Neuronal stem cell (in vitro differentiated cells): Measurements from ENCODE around the gene TMEM19.

Experiments
- DNase-seq: peaks from one replicate; pipeline ENCODE4 v3.0.0-alpha.2; 2013; ENCODE audit warnings: low spot score
- H2AFZ ChIP-seq: one replicate; pipeline ENCODE4 v1.6.1; 2013; ENCODE audit warnings: mild to moderate bottlenecking, low read length, inconsistent platforms
- H2AK5ac ChIP-seq: 2 replicates; pipeline ENCODE4 v1.6.1; 2013; ENCODE audit warnings: low read depth, mild to moderate bottlenecking, inconsistent platforms, low read length, moderate library complexity, mixed read lengths
- H2BK120ac ChIP-seq: 2 replicates; pipeline ENCODE4 v1.6.1; 2013; ENCODE audit warnings: low read depth, mild to moderate bottlenecking, inconsistent platforms, low read length, moderate library complexity, mixed read lengths
- H2BK12ac ChIP-seq: one replicate; pipeline ENCODE4 v1.6.1; 2013; ENCODE audit warnings: low read length, inconsistent platforms
- H2BK15ac ChIP-seq: 2 replicates; pipeline ENCODE4 v1.6.1; 2013; ENCODE audit warnings: mild to moderate bottlenecking, low read length, inconsistent platforms, mixed read lengths
- H2BK5ac ChIP-seq: one replicate; pipeline ENCODE4 v1.6.1; 2013; ENCODE audit warnings: inconsistent platforms, mild to moderate bottlenecking, low read length, moderate library complexity
- H3K14ac ChIP-seq: one replicate; pipeline ENCODE4 v1.6.1; 2013; ENCODE audit warnings: low read length, inconsistent platforms
- H3K18ac ChIP-seq: 2 replicates; pipeline ENCODE4 v1.6.1; 2013; ENCODE audit warnings: low read length, inconsistent platforms
- H3K23ac ChIP-seq: 2 replicates; pipeline ENCODE4 v1.6.1; 2013; ENCODE audit warnings: low read depth, mild to moderate bottlenecking, mixed read lengths, low read length, inconsistent platforms; ENCODE audit not compliant: poor library complexity
- H3K27ac ChIP-seq: replicated peaks from 3 replicates; pipeline ENCODE4 v1.5.1; 2013; ENCODE audit warnings: low read length, inconsistent platforms
- H3K27me3 ChIP-seq, 3 experiments: 2 replicates each; pipeline ENCODE4 v1.6.1; 2013; ENCODE audit warnings: low read length in 3 of 3, mild to moderate bottlenecking in 2 of 3, inconsistent platforms in 1 of 3, low read depth in 1 of 3, mixed read lengths in 1 of 3, moderate library complexity in 1 of 3; ENCODE audit not compliant: control insufficient read depth in 3 of 3, insufficient read depth in 3 of 3
- H3K36me3 ChIP-seq, 2 donors: replicated peaks in 1 of 2; 2 replicates each; pipeline ENCODE4 v1.6.1; 2013; ENCODE audit warnings: low read length in 2 of 2; ENCODE audit not compliant: control insufficient read depth in 2 of 2, insufficient read depth in 2 of 2
- H3K4ac ChIP-seq: 2 replicates; pipeline ENCODE4 v1.6.1; 2013; ENCODE audit warnings: inconsistent platforms, mild to moderate bottlenecking, low read length, moderate library complexity
- H3K4me1 ChIP-seq, 2 donors: 1 replicate in 1 of 2; 2 replicates in 1 of 2; pipeline ENCODE4 v1.6.1; 2013; ENCODE audit warnings: low read length in 2 of 2, low read depth in 1 of 2; ENCODE audit not compliant: control insufficient read depth in 2 of 2, insufficient read depth in 1 of 2
- H3K4me2 ChIP-seq: one replicate; pipeline ENCODE4 v1.6.1; 2013; ENCODE audit warnings: mild to moderate bottlenecking, low read length, inconsistent platforms; ENCODE audit not compliant: insufficient read depth, poor library complexity, severe bottlenecking
- H3K4me3 ChIP-seq, 2 donors: 2 replicates each; pipeline ENCODE4 v1.5.1; 2013; ENCODE audit warnings: low read length in 2 of 2, mild to moderate bottlenecking in 2 of 2, inconsistent platforms in 1 of 2, moderate library complexity in 1 of 2
- H3K79me1 ChIP-seq: one replicate; pipeline ENCODE4 v1.6.1; 2013; ENCODE audit warnings: low read depth, mild to moderate bottlenecking, inconsistent platforms, low read length, moderate library complexity
- H3K9ac ChIP-seq: one replicate; pipeline ENCODE4 v1.6.1; 2013; ENCODE audit warnings: mild to moderate bottlenecking, low read depth, low read length, inconsistent platforms; ENCODE audit not compliant: poor library complexity
- H3K9me3 ChIP-seq, 2 donors: replicated peaks in 1 of 2; 2 replicates each; pipeline versions ENCODE3 to v1.6.1; 2013; ENCODE audit warnings: low read length in 2 of 2, mild to moderate bottlenecking in 2 of 2, inconsistent platforms in 1 of 2, low read depth in 1 of 2, mixed read lengths in 1 of 2, moderate library complexity in 1 of 2; ENCODE audit not compliant: control insufficient read depth in 2 of 2, insufficient read depth in 1 of 2
- H4K8ac ChIP-seq: one replicate; pipeline ENCODE4 v1.6.1; 2013; ENCODE audit warnings: low read depth, mild to moderate bottlenecking, inconsistent platforms, low read length, moderate library complexity
- H4K91ac ChIP-seq: one replicate; pipeline ENCODE4 v1.6.1; 2013; ENCODE audit warnings: low read length, low read depth, mild to moderate bottlenecking, inconsistent platforms; ENCODE audit not compliant: poor library complexity
- WGBS, 2 donors: extraction: QIAGEN DNeasy Blood & Tissue Kit; methylation state at CpG; one replicate each; pipeline ENCODE4 v1.1.7; 2013; ENCODE audit warnings: missing lambda C conversion rate in 2 of 2, mixed read lengths in 1 of 2; ENCODE audit not compliant: insufficient read length in 2 of 2, insufficient replicate concordance in 1 of 2; ENCODE audit errors: extremely low coverage in 2 of 2; 5-methylcytosine and 5-hydroxymethylcytosine counted together

The TMEM19 gene

GRCh38 chr12:71663561-71664410 is 22.1 kb upstream of the TMEM19 start, which contains the start of the genes THAP2 and ZFC3H1:
Gene THAP2 (plus strand): TSS chr12:71664301. CDS start chr12:71664510, 209 bp downstream.
Gene ZFC3H1 (minus strand): TSS chr12:71663848. CDS start chr12:71663610, 238 bp downstream.
- Histone ChIP-seq H3K9me3 (no peaks in the 10 kb centered on the region), H2BK120ac (no peak within 1 kb of the TSS), H3K18ac (peak within 1 kb of the TSS; percentile 94), H2AK5ac (peak within 1 kb of the TSS; percentile 88), H2AFZ (peak within 1 kb of the TSS; percentile 93), H3K4ac (peak within 1 kb of the TSS; percentile 84), H3K79me1 (peaks cover 3% of the 10 kb centered on the region), H4K91ac (no peak within 1 kb of the TSS), H3K36me3 (peaks cover 3 to 42% of the 10 kb centered on the region in 2 donors), H2BK15ac (no peak within 1 kb of the TSS), H3K14ac (peak within 1 kb of the TSS; percentile 90), H3K4me1 (peaks cover 0 to 2% of the 10 kb centered on the region in 2 donors), H3K9ac (peak within 1 kb of the TSS; percentile 92), H3K27ac (peak within 1 kb of the TSS; percentile 95), H3K23ac (peak within 1 kb of the TSS; percentile 80), H2BK12ac (no peak within 1 kb of the TSS), H3K27me3 (no peaks in the 10 kb centered on the region), H2BK5ac (peak within 1 kb of the TSS; percentile 90), H3K4me2 (peak within 1 kb of the TSS; percentile 53), H3K4me3 (peak within 1 kb of the TSS; percentile 88 to 95), H4K8ac (no peak within 1 kb of the TSS)
- peak; percentile 97 for DNase-seq
- no CpG with 5 or more reads among the region's 57 CpGs for WGBS, 2 donors

GRCh38 chr12:71664411-71665089 is 21.3 kb upstream of the TMEM19 start:
- Histone ChIP-seq H3K27ac (peak overlapping the region; percentile 95), H2BK15ac (no peak overlapping the region), H3K4me3 (peak overlapping the region; percentile 86 to 88), H4K8ac (no peak overlapping the region), H3K18ac (peak overlapping the region; percentile 94), H3K4ac (peak overlapping the region; percentile 84), H2AFZ (peak overlapping the region; percentile 93), H2BK120ac (no peak overlapping the region), H3K4me1 (peaks cover 0 to 2% of the 10 kb centered on the region in 2 donors), H3K79me1 (peaks cover 3% of the 10 kb centered on the region), H4K91ac (no peak overlapping the region), H3K27me3 (no peaks in the 10 kb centered on the region), H2BK5ac (peak overlapping the region; percentile 69), H2BK12ac (no peak overlapping the region), H3K14ac (no peak overlapping the region), H3K9ac (peak overlapping the region; percentile 85), H2AK5ac (no peak overlapping the region), H3K23ac (no peak overlapping the region), H3K36me3 (peaks cover 0 to 35% of the 10 kb centered on the region in 2 donors), H3K4me2 (peak overlapping the region; percentile 35), H3K9me3 (no peaks in the 10 kb centered on the region)
- WGBS, 2 donors = no CpG with 5 or more reads among the region's 20 CpGs
- no peak for DNase-seq

GRCh38 chr12:71665090-71665463 is 20.8 kb upstream of the TMEM19 start:
- peaks cover 0 to 2% of the 10 kb centered on the region in 2 donors for H3K4me1 ChIP-seq
- H4K91ac ChIP-seq = no peak overlapping the region
- peaks cover 0 to 29% of the 10 kb centered on the region in 2 donors for H3K36me3 ChIP-seq
- DNase-seq = no peak
- H3K27ac ChIP-seq = no peak overlapping the region
- H3K27me3 ChIP-seq = no peaks in the 10 kb centered on the region
- no peak overlapping the region for H2BK12ac ChIP-seq
- H2BK120ac ChIP-seq = no peak overlapping the region
- no peak overlapping the region for H3K14ac ChIP-seq
- H2BK5ac ChIP-seq = no peak overlapping the region
- no peak overlapping the region for H3K23ac ChIP-seq
- H2AFZ ChIP-seq = peak overlapping the region; percentile 93
- no peak overlapping the region for H3K4me2 ChIP-seq
- H4K8ac ChIP-seq = no peak overlapping the region
- no peak overlapping the region for H2BK15ac ChIP-seq
- no peak overlapping the region for H3K4ac ChIP-seq
- no CpG with 5 or more reads among the region's 4 CpGs for WGBS, 2 donors
- no peak overlapping the region for H3K9ac ChIP-seq
- H3K79me1 ChIP-seq = peaks cover 3% of the 10 kb centered on the region
- no peak overlapping the region for H2AK5ac ChIP-seq
- no peak overlapping the region for H3K18ac ChIP-seq
- peak overlapping the region in 1 of 2 donors; percentile 88 for H3K4me3 ChIP-seq
- no peaks in the 10 kb centered on the region for H3K9me3 ChIP-seq

- no peak overlapping the region for H3K14ac ChIP-seq
- H3K4me2 ChIP-seq = no peak overlapping the region
- H3K9ac ChIP-seq = no peak overlapping the region
- H4K91ac ChIP-seq = no peak overlapping the region
- no peak for DNase-seq
- no CpG with 5 or more reads among the region's 5 CpGs for WGBS, 2 donors
- H3K4me3 ChIP-seq = no peak overlapping the region
- H2BK15ac ChIP-seq = no peak overlapping the region
- no peak overlapping the region for H4K8ac ChIP-seq
- no peak overlapping the region for H3K18ac ChIP-seq
- no peak overlapping the region for H3K27ac ChIP-seq
- H3K36me3 ChIP-seq = peaks cover 0 to 22% of the 10 kb centered on the region in 2 donors
- no peak overlapping the region for H2BK120ac ChIP-seq
- H3K4me1 ChIP-seq = peaks cover 0 to 2% of the 10 kb centered on the region in 2 donors
- H3K9me3 ChIP-seq = no peaks in the 10 kb centered on the region
- no peaks in the 10 kb centered on the region for H3K27me3 ChIP-seq
- H2BK12ac ChIP-seq = no peak overlapping the region
- H2AK5ac ChIP-seq = no peak overlapping the region
- H2BK5ac ChIP-seq = no peak overlapping the region
- no peak overlapping the region for H2AFZ ChIP-seq
- no peak overlapping the region for H3K23ac ChIP-seq
- H3K79me1 ChIP-seq = peaks cover 3% of the 10 kb centered on the region
- no peak overlapping the region for H3K4ac ChIP-seq
Measured at GRCh38 chr12:71666259-71666658, 19.6 kb upstream of the TMEM19 start.
